ENCODE results near the gene NPAS3. TPM values are rescaled to one million over a fixed set of nuclear protein-coding genes. Genes with fewer than 3 reads are reported as not detected.

Gene NPAS3
- total and polyA plus RNA-seq, 2 donors (not counting 3 experiments of a cell fraction or from before 2014, with no cell fraction given), result 0.10 to 0.13 TPM

- no peak overlapping the region for H3K9ac ChIP-seq (replicated peaks; ENCODE audit: extremely low read depth, insufficient read depth, low read length)
- no peak overlapping the region for H2AFZ ChIP-seq (ENCODE audit: low read depth, low read length)
- no peaks in the 10 kb centered on the region for H3K36me3 ChIP-seq (ENCODE audit: control insufficient read depth in 2 of 2, extremely low read depth in 1 of 2, insufficient read depth in 2 of 2, low read length in 2 of 2)
- H4K20me1 ChIP-seq (replicated peaks; ENCODE audit: control insufficient read depth, extremely low read depth, insufficient read depth, low read length), result no peaks in the 10 kb centered on the region
- H3K4me3 ChIP-seq (replicated peaks in 1 of 3; ENCODE audit: insufficient read depth in 1 of 3, low read depth in 1 of 3, low read length in 3 of 3), result no peak overlapping the region
- no peak overlapping the region for H3K27ac ChIP-seq (ENCODE audit: insufficient read depth, low read depth, low read length)
- CTCF ChIA-PET, result interaction anchor here (0.7 kb wide), 1 partner anchor 395 kb away, joined by 5 read pairs; no protein-coding TSS in a partner anchor
- DNase-seq (ENCODE audit: low read depth, low spot score) (no peak), FAIRE-seq (no peak)
- dilution Hi-C loops (cut with MboI; ENCODE audit: extremely low pct_ligation_motif_present, low sequenced_read_pairs) (no loop called here), intact Hi-C loops (cut with micrococcal nuclease) (no loop called here)
- H3K9me1 ChIP-seq (replicated peaks; ENCODE audit: control insufficient read depth, extremely low read depth, insufficient read depth, low read length), result no peaks in the 10 kb centered on the region
- no peaks in the 10 kb centered on the region for H3K27me3 ChIP-seq (ENCODE audit: control insufficient read depth in 2 of 2, insufficient read depth in 2 of 2, low read length in 2 of 2)
- POLR2A ChIA-PET, result no interaction called here
- TF ChIP-seq POLR2A (IDR thresholded peaks at IDR 0.05; ENCODE audit: low read depth, low read length) (no peak), JUN (IDR thresholded peaks at IDR 0.05; ENCODE audit: borderline replicate concordance, insufficient read depth, insufficient read length, low read depth) (no peak), GATA2 (IDR thresholded peaks at IDR 0.05; ENCODE audit: insufficient read depth, insufficient read length, low read depth, low read length) (no peak), MYC (IDR thresholded peaks at IDR 0.05; ENCODE audit: low read depth, low read length) (no peak)
- TF ChIP-seq, protein P1, sequence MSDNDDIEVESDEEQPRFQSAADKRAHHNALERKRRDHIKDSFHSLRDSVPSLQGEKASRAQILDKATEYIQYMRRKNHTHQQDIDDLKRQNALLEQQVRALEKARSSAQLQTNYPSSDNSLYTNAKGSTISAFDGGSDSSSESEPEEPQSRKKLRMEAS (IDR thresholded peaks at IDR 0.05; ENCODE audit: insufficient read depth, insufficient read length), result no peak
- TF ChIP-seq, protein P2, sequence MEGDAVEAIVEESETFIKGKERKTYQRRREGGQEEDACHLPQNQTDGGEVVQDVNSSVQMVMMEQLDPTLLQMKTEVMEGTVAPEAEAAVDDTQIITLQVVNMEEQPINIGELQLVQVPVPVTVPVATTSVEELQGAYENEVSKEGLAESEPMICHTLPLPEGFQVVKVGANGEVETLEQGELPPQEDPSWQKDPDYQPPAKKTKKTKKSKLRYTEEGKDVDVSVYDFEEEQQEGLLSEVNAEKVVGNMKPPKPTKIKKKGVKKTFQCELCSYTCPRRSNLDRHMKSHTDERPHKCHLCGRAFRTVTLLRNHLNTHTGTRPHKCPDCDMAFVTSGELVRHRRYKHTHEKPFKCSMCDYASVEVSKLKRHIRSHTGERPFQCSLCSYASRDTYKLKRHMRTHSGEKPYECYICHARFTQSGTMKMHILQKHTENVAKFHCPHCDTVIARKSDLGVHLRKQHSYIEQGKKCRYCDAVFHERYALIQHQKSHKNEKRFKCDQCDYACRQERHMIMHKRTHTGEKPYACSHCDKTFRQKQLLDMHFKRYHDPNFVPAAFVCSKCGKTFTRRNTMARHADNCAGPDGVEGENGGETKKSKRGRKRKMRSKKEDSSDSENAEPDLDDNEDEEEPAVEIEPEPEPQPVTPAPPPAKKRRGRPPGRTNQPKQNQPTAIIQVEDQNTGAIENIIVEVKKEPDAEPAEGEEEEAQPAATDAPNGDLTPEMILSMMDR (IDR thresholded peaks at IDR 0.05; ENCODE audit: extremely low read depth in 1 of 2, insufficient read depth in 1 of 2, low read depth in 1 of 2, low read length in 2 of 2), result no peak
- no TSS peak for BruUV-seq (replicated peaks)
- H3K79me2 ChIP-seq (ENCODE audit: control insufficient read depth, insufficient read depth, low read length), result no peaks in the 10 kb centered on the region
- H3K9me3 ChIP-seq (replicated peaks; ENCODE audit: control insufficient read depth, insufficient read depth, low read length), result no peaks in the 10 kb centered on the region
- no peaks in the 10 kb centered on the region for H3K4me1 ChIP-seq (ENCODE audit: control insufficient read depth, extremely low read depth, insufficient read depth, low read length)
- no peak overlapping the region for H3K4me2 ChIP-seq (ENCODE audit: insufficient read depth, low read length)
Measured at GRCh38 chr14:33163600-33163999, 224.9 kb downstream of the NPAS3 start.

All from endothelial cell of umbilical vein (primary cell).